Embryonic facial prominence (tissue), 1 donor: ENCODE results near the gene VPS35.
"Not testable (repeated sequence)": the region's sequence is repeated elsewhere in the genome, so short reads cannot be mapped to it uniquely, and the experiment has no call there.

Experiments used
- DNase-seq: peaks from one replicate; pipeline ENCODE4 v3.0.0-alpha.2; 2016; ENCODE audit errors: extremely low spot score

Gene VPS35

DNA sequence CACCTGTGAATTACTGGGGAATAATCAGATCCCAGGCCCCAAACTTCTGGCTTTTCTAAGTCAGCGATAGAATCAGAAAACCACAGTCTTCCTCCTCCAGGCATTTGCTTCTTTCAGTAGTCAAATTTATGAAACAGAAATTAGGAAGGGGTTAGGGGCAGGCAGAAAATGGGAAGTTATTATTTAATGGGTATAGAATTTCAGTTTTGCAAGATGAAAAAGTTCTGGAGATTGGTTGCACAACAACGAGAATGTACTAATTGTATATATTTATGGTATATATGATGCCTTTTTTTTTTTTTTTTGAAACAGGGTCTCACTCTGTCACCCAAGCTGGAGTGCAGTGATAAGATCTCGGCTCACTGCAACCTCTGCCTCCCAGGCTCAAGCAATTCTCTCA, 23.9 kb upstream of the VPS35 start:
- DNase-seq = no peak

DNA sequence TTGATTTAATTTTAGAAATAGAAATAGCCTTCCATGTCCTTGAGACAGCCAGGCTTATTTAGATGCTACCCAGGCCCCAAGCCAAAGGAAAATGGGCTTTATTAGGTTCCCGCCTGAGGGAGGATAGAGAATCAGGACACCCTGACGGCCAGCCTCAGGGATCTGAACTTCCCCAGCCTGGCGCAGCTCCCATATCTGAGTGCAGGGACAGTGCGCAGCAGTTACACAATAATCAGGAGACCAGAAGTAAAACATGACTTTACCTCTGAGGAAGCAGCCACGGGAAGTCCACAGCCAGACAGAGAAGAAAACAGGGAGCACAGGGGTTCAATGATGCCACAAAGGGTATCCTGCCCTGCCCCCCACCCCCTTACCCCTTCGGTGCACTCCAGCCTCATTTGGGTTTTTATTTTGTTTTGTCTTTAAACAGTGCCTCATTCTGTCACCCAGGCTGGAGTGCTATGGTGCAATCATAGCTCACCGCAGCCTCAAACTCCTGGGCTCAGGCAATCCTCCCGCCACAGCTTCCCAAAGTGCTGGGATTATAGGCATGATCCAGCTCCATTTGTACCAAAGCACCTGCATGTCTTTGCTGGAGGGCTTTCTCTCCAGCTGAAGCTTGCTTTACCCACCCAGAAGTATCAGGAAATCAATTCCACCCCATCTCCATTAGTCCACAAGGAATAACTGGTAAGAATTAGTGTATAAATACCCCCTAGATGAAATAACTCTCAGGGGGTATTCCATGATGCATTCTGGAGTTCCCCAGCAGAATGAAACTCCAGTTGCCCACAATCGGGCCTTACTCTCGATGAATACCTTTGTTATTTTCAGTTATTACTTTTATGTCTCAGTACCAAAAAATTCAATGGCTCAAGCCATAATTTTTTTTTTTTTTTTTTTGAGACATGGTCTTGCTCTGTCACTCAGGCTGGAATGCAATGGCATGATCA, 22.4 kb upstream of the VPS35 start:
- DNase-seq = no peak

DNA sequence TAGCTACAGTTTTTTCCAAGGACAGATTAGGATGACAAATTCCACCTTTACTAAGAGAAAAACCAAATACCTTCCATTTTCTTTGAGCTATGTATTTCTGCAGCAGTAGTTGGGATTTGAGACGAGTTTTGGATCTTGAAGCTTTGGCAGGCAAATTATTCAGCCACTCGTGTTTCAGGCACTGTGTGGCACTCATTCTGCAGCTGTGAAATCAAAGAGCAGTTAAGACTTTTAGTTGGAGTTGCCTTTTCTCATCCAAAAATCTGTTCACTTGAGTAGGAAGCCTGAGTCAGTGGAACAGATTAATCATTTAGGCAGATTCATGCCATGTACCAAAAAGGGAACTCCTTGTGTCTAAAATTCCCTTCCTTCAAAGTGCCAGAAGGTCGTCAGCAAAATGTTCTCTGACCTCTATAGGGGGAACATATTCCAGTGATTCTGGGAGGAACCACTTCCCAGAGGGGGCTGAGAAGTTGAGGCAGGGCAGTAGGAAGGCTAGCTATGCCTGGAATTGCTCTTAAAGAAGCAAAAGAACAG, 20.6 kb upstream of the VPS35 start:
- DNase-seq = no peak

- no peak for DNase-seq
These were observed 17.7 kb upstream of the VPS35 start for GRCh38 chr16:46706642-46707041.

DNA sequence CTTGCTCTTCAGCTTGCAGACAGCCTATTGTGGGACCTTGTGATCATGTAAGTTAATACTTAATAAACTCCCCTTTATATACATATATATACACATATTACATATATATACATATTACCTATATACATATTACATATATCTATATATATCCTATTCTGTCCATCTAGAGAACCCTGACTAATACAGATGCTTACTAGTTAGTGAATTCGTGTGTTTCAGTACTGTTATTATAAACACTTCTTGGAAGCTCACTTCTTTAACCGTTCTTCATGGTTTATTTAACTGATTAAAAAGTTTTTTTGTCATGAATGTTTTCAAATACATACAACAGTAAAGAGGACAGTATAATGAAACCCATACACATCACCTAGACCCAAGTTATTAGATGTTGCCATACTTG, 13.1 kb upstream of the VPS35 start:
- no peak for DNase-seq

DNA sequence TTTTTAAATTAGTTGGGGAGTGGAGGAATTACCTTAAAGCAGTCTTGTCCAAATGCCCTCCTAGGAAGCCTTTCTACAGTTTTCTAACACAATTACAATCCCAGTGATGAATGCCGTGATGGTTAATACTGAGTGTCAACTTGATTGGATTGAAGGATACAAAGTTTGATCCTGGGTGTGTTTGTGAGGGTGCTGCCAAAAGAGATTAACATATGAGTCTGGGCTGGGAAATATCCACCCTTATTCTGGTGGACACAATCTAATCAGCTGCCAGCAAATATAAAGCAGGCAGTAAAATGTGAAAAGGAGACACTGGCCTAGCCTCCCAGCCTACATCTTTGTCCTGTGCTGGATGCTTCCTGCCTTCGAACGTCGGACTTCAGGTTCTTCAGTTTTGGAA, 12.6 kb upstream of the VPS35 start:
- no peak for DNase-seq

DNA sequence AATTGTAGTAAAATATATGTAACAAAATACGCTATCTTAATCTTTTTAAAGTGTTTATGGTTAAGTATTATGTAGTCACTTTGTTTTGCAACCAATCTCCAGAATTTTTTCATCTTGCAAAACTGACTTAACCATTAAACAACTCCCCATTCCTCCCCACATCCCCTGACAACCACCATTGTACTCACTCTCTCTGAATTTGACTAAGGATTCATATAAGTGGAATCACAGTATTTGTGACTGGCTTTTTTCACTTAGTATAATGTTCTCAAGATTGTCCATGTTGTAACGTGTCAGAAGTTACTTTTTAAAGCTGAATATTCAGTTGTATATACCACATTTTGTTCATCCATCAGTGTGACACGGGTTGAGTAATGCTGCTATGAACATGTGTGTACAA, 11.1 kb upstream of the VPS35 start:
- no peak for DNase-seq

GRCh38 chr16:46696957-46697356, 8.0 kb upstream of the VPS35 start:
- DNase-seq = no peak

DNA sequence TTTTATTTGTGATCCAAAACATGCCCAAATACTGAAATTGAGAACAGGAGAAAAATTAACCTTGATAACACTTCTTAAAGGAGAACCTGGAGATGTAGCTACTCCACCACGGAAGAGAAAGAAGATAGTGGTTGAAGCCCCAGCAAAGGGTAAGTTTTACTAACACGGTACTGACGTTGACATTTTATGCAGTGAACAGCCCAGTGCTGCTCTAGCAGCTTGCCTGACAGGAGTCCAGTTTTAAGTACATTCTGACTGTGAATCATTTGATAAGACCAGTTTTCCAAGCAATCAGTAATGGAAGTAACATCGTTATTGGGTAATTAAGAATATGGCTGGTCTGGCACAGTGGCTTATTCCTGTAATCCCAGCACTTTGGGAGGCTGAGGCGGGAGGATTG, 7.0 kb upstream of the VPS35 start:
- DNase-seq = no peak

GRCh38 chr16:46693598-46693997, 4.6 kb upstream of the VPS35 start:
- DNase-seq = no peak

- DNase-seq = no peak
These were observed 2.7 kb upstream of the VPS35 start for GRCh38 chr16:46691726-46692125.

- DNase-seq = no peak
These were observed 1.6 kb upstream of the VPS35 start for GRCh38 chr16:46690281-46691178.

DNA sequence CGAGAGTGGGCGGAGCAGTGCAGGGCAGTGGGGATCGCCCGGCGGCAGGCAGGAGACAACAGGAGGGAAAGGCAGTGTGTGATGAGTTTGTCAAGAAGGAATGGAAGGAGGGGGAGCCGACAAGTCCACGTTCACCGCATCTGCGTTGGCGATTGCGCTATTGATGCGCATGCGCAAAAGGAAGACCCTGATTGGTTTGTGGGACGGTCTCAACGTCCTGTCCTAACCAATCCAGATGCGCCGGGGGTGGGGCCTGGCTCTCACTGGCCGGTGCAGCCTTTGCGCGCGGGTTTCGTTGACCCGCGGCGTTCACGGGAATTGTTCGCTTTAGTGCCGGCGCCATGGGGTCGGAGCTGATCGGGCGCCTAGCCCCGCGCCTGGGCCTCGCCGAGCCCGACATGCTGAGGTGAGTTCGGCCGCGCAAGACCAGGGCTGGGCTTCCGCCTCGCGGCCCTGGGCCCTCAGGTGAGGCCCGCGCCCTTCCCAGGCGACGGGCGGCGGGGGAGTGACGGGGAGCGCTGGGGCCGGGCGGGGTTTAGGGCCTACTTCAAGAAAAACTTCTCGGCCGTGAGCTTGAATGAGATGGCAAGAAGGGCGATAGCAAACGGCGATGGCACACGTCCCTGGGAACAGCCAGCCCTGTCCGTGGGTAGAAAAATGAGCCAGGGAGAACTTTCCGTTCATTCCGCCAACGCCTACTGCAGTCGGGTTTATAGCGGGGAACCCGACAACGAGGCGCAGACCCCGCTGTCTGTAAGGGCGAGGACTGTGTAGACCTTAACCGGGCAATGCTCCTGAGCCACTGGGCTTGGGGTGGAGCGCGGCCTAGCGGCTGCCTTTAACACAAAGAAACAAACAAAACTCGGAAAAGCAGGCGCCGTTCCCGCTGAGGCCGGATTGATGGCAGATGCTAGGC, 645 bp upstream of the VPS35 start, which contains the start of gene ORC6:
TSS of gene ORC6 (plus strand) at position 295 of the 916 bp plus-strand sequence. CDS start at position 342, 47 bp downstream.
- peak; percentile 91 for DNase-seq

DNA sequence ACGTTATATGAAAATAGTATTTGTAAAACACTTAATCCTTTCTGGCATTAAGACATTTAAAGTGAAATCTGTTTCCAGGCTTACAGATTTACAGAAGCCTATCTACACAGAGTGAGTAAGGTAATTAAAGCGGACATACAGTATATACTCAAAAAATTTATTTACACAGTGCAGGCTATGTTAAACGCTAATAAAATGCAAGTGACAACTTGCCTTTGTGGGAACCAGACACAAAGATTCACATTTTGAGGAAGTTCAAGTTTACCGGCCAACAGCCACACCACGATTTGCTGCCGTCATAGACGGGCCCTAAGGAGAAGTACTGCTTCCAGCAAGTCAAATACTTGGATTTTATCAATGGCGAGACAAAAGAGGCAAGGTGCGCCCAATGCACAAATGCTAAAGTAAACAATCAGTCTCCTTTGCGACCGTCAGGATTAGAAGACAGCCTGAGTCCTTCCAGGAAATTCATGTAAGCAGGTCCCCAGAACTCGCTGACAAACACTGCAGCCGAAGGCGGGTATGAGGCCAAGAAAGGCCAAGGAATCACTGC, 801 bp downstream of the VPS35 start:
- DNase-seq = no peak

- no peak for DNase-seq
These were observed 1.5 kb downstream of the VPS35 start for GRCh38 chr16:46687486-46687885.

DNA sequence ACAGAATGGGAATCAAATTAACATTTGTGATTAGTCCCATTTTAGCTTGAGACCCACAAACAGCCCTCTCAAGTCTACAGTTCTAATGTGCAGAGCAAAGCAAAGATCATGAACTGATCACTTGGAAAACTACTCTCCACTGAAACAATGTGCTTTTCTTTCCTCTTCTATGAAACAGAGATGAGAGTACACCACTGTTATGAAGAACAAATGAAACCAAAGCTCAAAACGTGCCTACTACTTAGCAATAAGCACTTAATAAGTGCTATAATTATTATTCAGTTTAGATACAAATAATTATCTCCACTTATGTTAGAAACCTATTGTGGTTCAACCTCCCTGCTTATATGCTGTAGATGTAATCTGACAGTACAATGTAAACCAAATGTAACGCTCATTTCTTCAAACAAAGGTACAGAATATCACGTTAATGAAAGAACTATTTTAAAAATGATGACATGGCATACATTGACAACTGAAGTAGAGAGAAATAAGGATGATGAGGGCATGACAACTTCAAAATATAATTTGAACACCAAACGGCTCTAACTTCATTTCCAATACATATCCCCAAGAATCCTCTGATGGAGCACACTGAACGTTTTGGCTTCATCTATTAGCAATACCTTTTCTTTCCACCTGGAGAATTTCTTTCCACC, 2.0 kb downstream of the VPS35 start:
- no peak for DNase-seq

DNA sequence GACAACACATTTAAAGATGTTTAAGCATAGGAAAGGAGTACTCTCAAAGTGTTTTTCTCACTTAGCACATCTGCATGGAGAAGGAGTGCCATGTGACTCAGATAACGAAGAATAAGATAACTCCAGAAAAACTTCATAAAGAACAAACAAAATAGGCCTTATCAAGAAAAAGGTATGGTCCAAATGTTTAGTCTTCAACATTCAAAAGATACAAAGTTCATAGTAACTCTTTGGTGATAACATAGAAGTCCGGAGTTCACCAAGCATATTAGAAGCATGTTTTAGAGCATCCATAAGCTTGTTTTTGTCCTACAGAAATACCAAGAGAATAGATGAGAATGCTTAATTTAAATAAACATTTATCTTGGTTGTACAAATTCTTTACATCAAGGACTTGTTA, 7.1 kb downstream of the VPS35 start:
- DNase-seq = not testable (repeated sequence)

GRCh38 chr16:46677943-46678342, 11.0 kb downstream of the VPS35 start:
- not testable (repeated sequence) for DNase-seq

- no peak for DNase-seq
These were observed 15.5 kb downstream of the VPS35 start for GRCh38 chr16:46673320-46674013.

DNA sequence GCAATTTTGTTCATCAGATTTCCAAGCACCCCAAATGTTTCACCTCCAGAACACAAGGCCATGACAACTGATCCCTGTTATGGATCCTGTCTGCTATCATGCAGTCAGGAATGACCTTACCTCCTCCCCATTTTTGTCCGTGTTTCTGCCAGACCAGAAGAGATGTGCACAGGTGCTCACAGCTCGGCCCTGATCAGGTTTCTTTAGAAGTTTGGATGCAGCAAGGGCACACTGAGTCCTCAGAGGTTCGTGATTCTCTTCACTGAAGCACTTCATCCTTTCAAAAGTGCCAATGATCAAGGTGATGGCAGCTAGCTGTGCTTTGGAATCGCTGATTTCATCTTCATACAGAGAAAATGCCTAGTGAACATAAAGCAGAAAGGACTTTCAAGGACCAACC, 26.9 kb downstream of the VPS35 start:
- no peak for DNase-seq
